K562 (cell line): ENCODE measurements around the gene COL11A2. TPM values are rescaled to one million over a fixed set of nuclear protein-coding genes. Genes with fewer than 3 reads are reported as not detected.
A peak's percentile ranks its signal among the peaks of the same experiment; 100 is the strongest.

ENCODE experiments used
- ATAC-seq: fragments of 200-7000 bp; cut with Tn5 transposase; 3 replicates; pipeline ENCODE4 v1.9.1; 2020; ENCODE audit warnings: moderate library complexity
- BruUV-seq: library from RNA; stranded (reverse); fragments of 400-500 nt; replicated peaks from 2 replicates; lab custom pipeline; 2021; lab: Mats Ljungman, UMichigan
- CTCF ChIA-PET: fragments of 300-600 bp; formaldehyde crosslinking; extraction: SDS; loops from one replicate; lab custom pipeline; 2021; ENCODE audit warnings: low intra/inter-chr PET ratio; lab: Yijun Ruan, JAX
- POLR2A ChIA-PET: fragments of 300-600, 350-650 bp; sonication (Branson Sonifier 250); formaldehyde crosslinking; extraction: SDS; loops from one replicate; lab custom pipeline; 2021; ENCODE audit warnings: antibody characterized with exemption, inconsistent platforms; lab: Yijun Ruan, JAX
- DNase-seq, 4 experiments: peaks; one replicate each; pipeline versions ENCODE4 v3.0.0 to v3.0.0-alpha.2; 2011 to 2018; ENCODE audit warnings: low spot score in 3 of 4, mixed read lengths in 3 of 4; ENCODE audit errors: extremely low read depth in 1 of 4
- FAIRE-seq: peaks from 2 replicates; lab custom pipeline; 2011; peaks lifted over from hg19 to GRCh38; lab: Jason Lieb, UNC
- H2AFZ ChIP-seq: 2 replicates; pipeline ENCODE4 v1.6.0; 2011; ENCODE audit warnings: low read depth, low read length, control low read depth, inconsistent platforms
- H3K27ac ChIP-seq: fragments of 200-600 bp; 3 replicates; pipeline ENCODE4 v1.8.0; 2011; ENCODE audit warnings: low read depth, mild to moderate bottlenecking, control low read depth, inconsistent platforms, low read length, moderate library complexity, mixed read lengths; ENCODE audit errors: extremely low read depth
- H3K27me3 ChIP-seq, 2 experiments: fragments of 300-600 bp in 1 of 2; 2 replicates in 1 of 2; 3 replicates in 1 of 2; pipeline versions ENCODE4 v1.6.0 to v1.8.0; 2011; ENCODE audit warnings: inconsistent platforms in 2 of 2, low read length in 2 of 2, mild to moderate bottlenecking in 1 of 2, mixed read lengths in 1 of 2, moderate library complexity in 1 of 2; ENCODE audit not compliant: control insufficient read depth in 2 of 2, insufficient read depth in 2 of 2
- H3K36me3 ChIP-seq: fragments of 300-600 bp; 3 replicates; pipeline ENCODE4 v1.8.0; 2011; ENCODE audit warnings: mild to moderate bottlenecking, low read length, inconsistent platforms; ENCODE audit not compliant: control insufficient read depth, insufficient read depth
- H3K4me1 ChIP-seq, 2 experiments: fragments of 200-600 bp in 1 of 2; replicated peaks in 1 of 2; 2 replicates in 1 of 2; 3 replicates in 1 of 2; pipeline versions ENCODE4 v1.5.1 to v1.8.0; 2011; ENCODE audit warnings: inconsistent platforms in 2 of 2, low read length in 2 of 2, mild to moderate bottlenecking in 1 of 2, mixed read lengths in 1 of 2, moderate library complexity in 1 of 2; ENCODE audit not compliant: control insufficient read depth in 2 of 2, insufficient read depth in 2 of 2
- H3K4me2 ChIP-seq: 2 replicates; pipeline ENCODE4 v1.6.1; 2011; ENCODE audit warnings: low read length, control low read depth, inconsistent platforms, mixed read lengths; ENCODE audit not compliant: insufficient read depth
- H3K4me3 ChIP-seq: fragments of 200-600 bp; sonication (generic), shearing (Covaris generic); 2 replicates; pipeline ENCODE4 v1.5.1; 2016; ENCODE audit warnings: control low read depth, inconsistent platforms
- H3K79me2 ChIP-seq: fragments of 200-600 bp; 3 replicates; pipeline ENCODE4 v1.8.0; 2011; ENCODE audit warnings: low read length, inconsistent platforms; ENCODE audit not compliant: control insufficient read depth, insufficient read depth
- H3K9ac ChIP-seq, 2 experiments: 2 replicates each; pipeline versions ENCODE4 v1.6.0 to v1.6.1; 2011; ENCODE audit warnings: low read depth in 2 of 2, low read length in 2 of 2, control low read depth in 1 of 2, inconsistent platforms in 1 of 2, mild to moderate bottlenecking in 1 of 2, mixed read lengths in 1 of 2; ENCODE audit not compliant: insufficient read depth in 1 of 2
- H3K9me1 ChIP-seq: one replicate; pipeline ENCODE4 v1.6.0; 2011; ENCODE audit warnings: inconsistent platforms, mild to moderate bottlenecking, low read length, moderate library complexity; ENCODE audit not compliant: control insufficient read depth, insufficient read depth
- H3K9me3 ChIP-seq: replicated peaks from 2 replicates; pipeline ENCODE4 v1.5.1; 2011; ENCODE audit warnings: low read depth, low read length, inconsistent platforms; ENCODE audit not compliant: control insufficient read depth, insufficient read depth
- H4K20me1 ChIP-seq: replicated peaks from 2 replicates; pipeline ENCODE4 v1.6.1; 2011; ENCODE audit warnings: low read length, inconsistent platforms, mixed read lengths; ENCODE audit not compliant: control insufficient read depth, insufficient read depth
- EGR1 ChIP-seq: fragments of 450-650 bp; conservative IDR thresholded peaks from 2 replicates; pipeline ENCODE4 v1.6.1; 2017; ENCODE audit warnings: mild to moderate bottlenecking
- ESRRA ChIP-seq: fragments of 450-650 bp; IDR thresholded peaks from 2 replicates; pipeline ENCODE4 v1.6.1; 2014; ENCODE audit warnings: low read depth, mild to moderate bottlenecking, moderate library complexity, borderline replicate concordance
- NR2C1 ChIP-seq, 2 experiments: fragments of 450-650 bp; IDR thresholded peaks; 2 replicates each; pipeline ENCODE4 v1.6.1; 2017; ENCODE audit warnings: mild to moderate bottlenecking in 2 of 2, antibody characterized with exemption in 1 of 2, inconsistent platforms in 1 of 2, missing compliant biosample characterization in 1 of 2, missing genetic modification characterization in 1 of 2
- NR2C2 ChIP-seq, 2 experiments: fragments of 200-800 bp in 1 of 2; sonication (Bioruptor generic) in 1 of 2; sonication (generic) in 1 of 2; formaldehyde crosslinking in 1 of 2; IDR thresholded peaks; 2 replicates each; pipeline versions ENCODE4 v1.6.1 to v1.8.0; 2016 to 2022; ENCODE audit warnings: mild to moderate bottlenecking in 1 of 2, missing compliant biosample characterization in 1 of 2, missing genetic modification characterization in 1 of 2, missing genetic modification reagents in 1 of 2
- PPARD ChIP-seq: fragments of 250-450 bp; sonication (Bioruptor Pico); IDR thresholded peaks from 2 replicates; pipeline ENCODE4 v1.8.0; 2022; ENCODE audit warnings: inconsistent platforms, mild to moderate bottlenecking, moderate library complexity
- ZNF444 ChIP-seq: fragments of 250-450 bp; sonication (Bioruptor Pico); IDR thresholded peaks from 2 replicates; pipeline ENCODE4 v1.4.0; 2020; ENCODE audit warnings: mild to moderate bottlenecking, moderate library complexity
- WGBS: fragments of 100-300 bp; shearing (Covaris generic); methylation state at CpG from one replicate; pipeline ENCODE4 v1.1.6; 2016; ENCODE audit warnings: low coverage, mixed read lengths; ENCODE audit not compliant: insufficient coverage; ENCODE audit errors: missing lambda C conversion rate; 5-methylcytosine and 5-hydroxymethylcytosine counted together
- in situ Hi-C: fragments of 300-500 bp; cut with MboI; formaldehyde crosslinking; loops from 4 replicates; pipeline ENCODE4 v1.15.0; 2018; ENCODE audit warnings: inconsistent platforms, mixed read lengths
- intact Hi-C: fragments of 100-400 bp; cut with micrococcal nuclease; formaldehyde crosslinking; loops from 2 replicates; pipeline ENCODE4 v1.14.2; 2022
- polyA plus RNA-seq, 8 experiments: library from polyadenylated mRNA; depleted of rRNA in 4 of 8; stranded (reverse) in 5 of 8; unstranded in 3 of 8; fragments of >200 nt; fragmentation: Nextera tagmentation in 2 of 8; fragmentation: Illumina TruSeq in 1 of 8; extraction: Ambion mirVana in 2 of 8; extraction: Trizol in 1 of 8; gene quantifications; 2 replicates each; pipeline versions ENCODE4 v1.2.1 to v1.2.3, GENCODE V29; 2011 to 2014; ENCODE audit warnings: inconsistent platforms in 1 of 8, missing spikeins in 1 of 8
- total RNA-seq, 7 experiments: library from RNA; depleted of rRNA in 6 of 7; stranded (reverse); fragments of >200 nt in 6 of 7; fragmentation: Illumina TruSeq in 2 of 7; extraction: Trizol in 2 of 7; gene quantifications; 2 replicates each; pipeline versions ENCODE4 v1.2.1 to v1.2.3, GENCODE V29; 2011 to 2021; ENCODE audit warnings: low replicate concordance in 1 of 7

Gene COL11A2
- total and polyA plus RNA-seq, 9 of the 15 experiments (the other 6 are each of a cell fraction or from before 2014, with no cell fraction given): 0.04 to 0.35 (median 0.09) TPM; not detected in 1

- DNase-seq (no peak), FAIRE-seq (no peak), ATAC-seq (no peak)
- H3K4me3 ChIP-seq: no peak overlapping the region
- TF ChIP-seq NR2C2 (CRISPR knock-in tag; IDR thresholded peaks at IDR 0.05) (no peak), NR2C2 (tag; IDR thresholded peaks at IDR 0.05) (peak; percentile 48; the same call in 1 of the 2 replicates), ZNF444 (no peak), PPARD (CRISPR knock-in tag) (no peak), NR2C1 (IDR thresholded peaks at IDR 0.05) (peak; percentile 66), NR2C1 (tag; IDR thresholded peaks at IDR 0.05) (peak; percentile 83), EGR1 (0 out of 2 replicates have a peak, but pooled peaks have one; percentile 4), ESRRA (peak; percentile 69; the same call in 1 of the 2 replicates)
- in situ Hi-C loops (no loop called here), intact Hi-C loops (no loop called here)
- BruUV-seq: no TSS peak
- no peak overlapping the region for H3K9ac ChIP-seq
- 18% methylated on average over 9 of the region's 11 CpGs for WGBS
- no peaks in the 10 kb centered on the region for H3K79me2 ChIP-seq
- H4K20me1 ChIP-seq: peaks cover 4% of the 10 kb centered on the region; the same call in 1 of the 2 replicates
- ChIA-PET CTCF (interaction anchor here (1.0 to 2.7 kb wide), 4 partner anchors 23 to 52 kb away, joined by 3 to 20 read pairs (median 11); no protein-coding TSS in a partner anchor), POLR2A (no interaction called here)
- H3K27ac ChIP-seq: no peak overlapping the region
- H3K9me3 ChIP-seq: no peaks in the 10 kb centered on the region
- no peak overlapping the region for H3K4me2 ChIP-seq
- no peaks in the 10 kb centered on the region for H3K9me1 ChIP-seq
- no peak overlapping the region for H2AFZ ChIP-seq
- H3K36me3 ChIP-seq: no peaks in the 10 kb centered on the region
- peaks cover 0 to 4% of the 10 kb centered on the region in 2 experiments; a peak in 1 of 5 replicates for H3K4me1 ChIP-seq
- peaks cover 3 to 25% of the 10 kb centered on the region in 2 experiments; a peak in 4 of 5 replicates for H3K27me3 ChIP-seq
These were observed 21.0 kb downstream of the COL11A2 start for GRCh38 chr6:33171016-33171879.
